ENCODE measurements around the gene DAB2IP.
A peak's percentile ranks its signal among the peaks of the same experiment; 100 is the strongest.

The DAB2IP gene

DNA sequence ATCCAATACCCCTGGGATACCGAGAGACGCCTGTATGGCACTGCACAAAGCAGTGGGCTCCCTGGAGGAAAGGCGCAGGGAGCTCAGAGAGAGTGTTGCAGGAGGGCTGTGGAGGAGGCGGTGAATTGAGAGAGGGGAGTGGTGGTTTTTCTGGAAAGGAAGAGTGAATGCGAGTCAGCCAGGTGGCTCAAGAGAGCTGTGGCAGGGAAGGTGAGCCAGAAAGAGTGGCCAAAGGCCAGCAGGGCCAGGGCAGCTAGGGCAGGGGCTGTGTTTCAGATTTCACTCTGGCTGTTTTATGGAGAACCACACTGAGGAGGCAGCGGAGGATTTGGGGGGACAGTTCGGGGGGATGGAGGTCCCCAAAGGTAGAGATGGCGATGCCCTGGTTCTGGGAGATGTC is 13.0 kb upstream of the DAB2IP start:
- no peak for DNase-seq (ENCODE audit: low read depth, low spot score)
- in situ Hi-C loops (cut with HindIII; ENCODE audit: low sequenced_read_pairs): no loop called here
- TF ChIP-seq CTCF (IDR thresholded peaks at IDR 0.05; ENCODE audit: low read depth, low read length): no peak
- H3K4me3 ChIP-seq (ENCODE audit: low read depth, low read length): no peak overlapping the region

DNA sequence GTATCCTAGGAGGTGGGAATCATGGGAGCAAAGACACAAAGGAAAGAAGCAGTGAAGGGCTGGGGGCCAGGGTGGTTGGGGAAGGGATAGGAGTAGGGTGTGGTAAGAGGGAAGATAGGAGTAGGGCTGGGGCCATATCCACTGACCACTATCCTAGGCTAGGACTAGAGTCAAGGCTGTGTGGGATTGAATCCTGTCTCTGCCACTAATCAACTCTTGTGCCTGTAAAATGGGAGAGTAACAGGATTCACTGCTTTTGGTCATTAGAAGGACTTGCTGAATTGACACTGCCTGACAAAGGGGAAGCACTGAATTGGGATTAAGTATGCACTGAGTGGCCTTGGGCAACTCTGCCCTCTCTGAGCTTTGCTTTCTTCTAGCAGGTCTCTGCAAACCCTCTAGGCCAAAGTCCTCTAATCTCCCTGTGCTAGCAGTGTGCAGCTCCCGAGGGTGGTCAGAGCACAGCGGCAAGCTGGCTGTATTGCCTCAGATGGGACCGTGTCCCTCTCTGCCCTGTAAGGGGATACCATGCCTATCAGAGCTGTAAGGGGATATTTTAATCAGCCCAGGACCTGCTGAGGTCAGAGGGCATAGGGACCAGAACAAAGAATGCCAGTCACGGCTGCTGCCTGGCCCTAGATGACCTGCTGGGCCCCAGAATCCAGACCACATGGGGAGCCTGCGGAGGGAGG is 12.4 kb upstream of the DAB2IP start:
- DNase-seq (ENCODE audit: low read depth, low spot score): no peak

DNA sequence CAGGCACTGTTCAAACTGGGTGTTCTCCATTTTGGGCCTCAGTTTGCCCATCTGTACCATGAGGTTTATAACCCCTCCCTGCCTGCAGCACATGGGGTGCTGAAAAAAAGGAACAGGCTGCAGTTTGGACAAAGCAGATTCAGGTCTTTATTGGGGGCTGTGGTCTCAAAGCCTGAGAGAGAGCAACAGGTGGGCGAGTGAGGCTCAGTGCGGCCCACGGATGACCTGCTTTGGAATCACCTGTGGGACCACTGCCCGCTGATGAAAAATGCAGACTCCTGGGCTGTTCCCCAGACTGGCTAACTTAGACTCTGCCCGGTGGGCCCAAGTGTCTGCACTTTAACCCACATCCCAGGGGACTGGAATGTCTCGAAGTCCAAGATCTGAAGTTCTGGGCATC is 11.8 kb upstream of the DAB2IP start:
- no peak for TF ChIP-seq CTCF (IDR thresholded peaks at IDR 0.05; ENCODE audit: low read depth, low read length)
- no peak for DNase-seq (ENCODE audit: low read depth, low spot score)
- no peak overlapping the region for H3K4me3 ChIP-seq (ENCODE audit: low read depth, low read length)
- in situ Hi-C loops (cut with HindIII; ENCODE audit: low sequenced_read_pairs): no loop called here

More for the DNA sequence above, 12.4 kb upstream of the DAB2IP start:
- H3K4me3 ChIP-seq (ENCODE audit: low read depth, low read length): no peak overlapping the region
- no peak for TF ChIP-seq CTCF (IDR thresholded peaks at IDR 0.05; ENCODE audit: low read depth, low read length)
- in situ Hi-C loops (cut with HindIII; ENCODE audit: low sequenced_read_pairs): no loop called here

GRCh38 chr9:121640076-121640475 is 11.4 kb upstream of the DAB2IP start:
- DNase-seq (ENCODE audit: low read depth, low spot score): no peak
- peak; percentile 58 for TF ChIP-seq CTCF (IDR thresholded peaks at IDR 0.05; ENCODE audit: low read depth, low read length)
- no peak overlapping the region for H3K4me3 ChIP-seq (ENCODE audit: low read depth, low read length)
- in situ Hi-C loops (cut with HindIII; ENCODE audit: low sequenced_read_pairs): no loop called here

GRCh38 chr9:121640491-121641223 is 10.8 kb upstream of the DAB2IP start:
- no peak overlapping the region for H3K4me3 ChIP-seq (ENCODE audit: low read depth, low read length)
- TF ChIP-seq CTCF (IDR thresholded peaks at IDR 0.05; ENCODE audit: low read depth, low read length): no peak
- in situ Hi-C loops (cut with HindIII; ENCODE audit: low sequenced_read_pairs): no loop called here
- no peak for DNase-seq (ENCODE audit: low read depth, low spot score)

DNA sequence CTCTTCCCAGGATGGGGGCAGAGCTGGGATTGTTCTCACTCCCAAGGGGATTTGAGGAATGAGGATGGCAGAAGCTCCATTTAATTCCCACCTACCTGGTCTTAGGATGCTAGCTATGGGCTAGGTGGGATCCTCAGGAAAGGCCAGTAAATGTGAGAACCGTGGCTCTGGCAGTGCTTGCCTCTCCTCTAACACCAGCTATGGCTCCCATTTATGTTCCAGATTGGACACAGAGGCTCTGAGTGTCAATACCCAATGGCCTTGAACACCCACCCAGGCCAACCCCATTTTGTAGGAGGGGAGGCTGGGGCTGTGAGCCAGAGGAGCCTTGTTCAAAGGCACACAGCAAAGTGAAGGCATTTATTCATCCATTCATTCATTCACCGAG is 10.2 kb upstream of the DAB2IP start:
- in situ Hi-C loops (cut with HindIII; ENCODE audit: low sequenced_read_pairs): no loop called here
- no peak for DNase-seq (ENCODE audit: low read depth, low spot score)
- TF ChIP-seq CTCF (IDR thresholded peaks at IDR 0.05; ENCODE audit: low read depth, low read length): no peak
- no peak overlapping the region for H3K4me3 ChIP-seq (ENCODE audit: low read depth, low read length)

All from astrocyte of the spinal cord (primary cell).